Tibial nerve (tissue), 4 donors: ENCODE results near the gene CYP20A1.

Experiments
- EP300 ChIP-seq, 2 donors: sonication (generic); formaldehyde crosslinking; IDR thresholded peaks; one replicate each; pipeline ENCODE4 v1.6.1; 2017; ENCODE audit warnings: antibody characterized with exemption in 2 of 2, mild to moderate bottlenecking in 1 of 2
- POLR2A ChIP-seq, 2 donors: fragments of 450-650 bp; IDR thresholded peaks; one replicate each; pipeline ENCODE4 v1.6.1; 2017; ENCODE audit warnings: antibody characterized with exemption in 2 of 2, mild to moderate bottlenecking in 2 of 2, moderate library complexity in 2 of 2
- TF ChIP-seq, protein P1 (sequence below), 5 experiments: fragments of 200-600 bp in 3 of 5; fragments of 450-650 bp in 2 of 5; sonication (generic) in 3 of 5; IDR thresholded peaks; one replicate each; pipeline ENCODE4 v1.5.1; 2016 to 2019; ENCODE audit warnings: antibody characterized with exemption in 5 of 5, mild to moderate bottlenecking in 3 of 5, moderate library complexity in 2 of 5

DNA sequence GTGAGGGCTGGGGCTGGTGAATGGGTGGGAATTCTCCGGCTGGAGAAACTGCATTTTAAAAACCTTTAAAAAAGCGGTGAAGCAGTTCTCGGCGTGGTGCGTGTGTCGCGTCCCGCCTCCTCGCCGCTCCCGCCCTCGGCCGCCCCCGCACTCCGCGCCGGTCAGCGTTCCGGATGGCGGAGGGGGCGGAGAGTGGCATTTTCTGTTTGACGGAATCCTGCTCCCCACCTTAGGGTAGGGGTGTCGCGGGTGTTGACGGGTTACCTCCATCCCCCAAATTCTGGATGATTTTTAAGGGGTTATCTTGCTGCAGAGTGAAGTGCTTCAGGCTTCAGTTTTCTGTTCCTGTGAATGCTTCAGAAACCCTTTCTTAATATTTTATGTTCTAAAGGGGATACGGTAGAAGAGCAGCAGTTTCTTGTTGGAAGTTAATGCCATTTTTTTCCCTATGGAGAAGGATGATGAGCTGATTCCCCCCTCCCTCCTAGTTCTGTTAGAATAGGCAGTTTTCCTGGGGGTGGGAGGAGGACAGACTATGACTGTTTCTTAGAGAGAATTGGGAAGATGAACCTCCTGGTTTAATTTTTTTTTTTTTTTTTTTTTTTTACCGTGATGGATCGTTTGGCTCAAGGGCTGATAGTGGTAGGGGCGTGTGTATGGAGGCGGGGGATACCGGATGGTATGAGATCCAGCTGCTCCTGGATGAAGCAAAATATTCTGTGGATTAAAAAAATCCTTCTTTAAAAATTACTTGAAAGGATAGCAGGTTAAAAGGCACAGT lies 90.1 kb downstream of the CYP20A1 start:
- TF ChIP-seq, protein P1, sequence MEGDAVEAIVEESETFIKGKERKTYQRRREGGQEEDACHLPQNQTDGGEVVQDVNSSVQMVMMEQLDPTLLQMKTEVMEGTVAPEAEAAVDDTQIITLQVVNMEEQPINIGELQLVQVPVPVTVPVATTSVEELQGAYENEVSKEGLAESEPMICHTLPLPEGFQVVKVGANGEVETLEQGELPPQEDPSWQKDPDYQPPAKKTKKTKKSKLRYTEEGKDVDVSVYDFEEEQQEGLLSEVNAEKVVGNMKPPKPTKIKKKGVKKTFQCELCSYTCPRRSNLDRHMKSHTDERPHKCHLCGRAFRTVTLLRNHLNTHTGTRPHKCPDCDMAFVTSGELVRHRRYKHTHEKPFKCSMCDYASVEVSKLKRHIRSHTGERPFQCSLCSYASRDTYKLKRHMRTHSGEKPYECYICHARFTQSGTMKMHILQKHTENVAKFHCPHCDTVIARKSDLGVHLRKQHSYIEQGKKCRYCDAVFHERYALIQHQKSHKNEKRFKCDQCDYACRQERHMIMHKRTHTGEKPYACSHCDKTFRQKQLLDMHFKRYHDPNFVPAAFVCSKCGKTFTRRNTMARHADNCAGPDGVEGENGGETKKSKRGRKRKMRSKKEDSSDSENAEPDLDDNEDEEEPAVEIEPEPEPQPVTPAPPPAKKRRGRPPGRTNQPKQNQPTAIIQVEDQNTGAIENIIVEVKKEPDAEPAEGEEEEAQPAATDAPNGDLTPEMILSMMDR (IDR thresholded peaks at IDR 0.05): no peak
- TF ChIP-seq POLR2A (IDR thresholded peaks at IDR 0.05) (no peak), EP300 (IDR thresholded peaks at IDR 0.05) (no peak)
